ENCODE data around the gene TMEM185A.

TMEM185A gene

DNA sequence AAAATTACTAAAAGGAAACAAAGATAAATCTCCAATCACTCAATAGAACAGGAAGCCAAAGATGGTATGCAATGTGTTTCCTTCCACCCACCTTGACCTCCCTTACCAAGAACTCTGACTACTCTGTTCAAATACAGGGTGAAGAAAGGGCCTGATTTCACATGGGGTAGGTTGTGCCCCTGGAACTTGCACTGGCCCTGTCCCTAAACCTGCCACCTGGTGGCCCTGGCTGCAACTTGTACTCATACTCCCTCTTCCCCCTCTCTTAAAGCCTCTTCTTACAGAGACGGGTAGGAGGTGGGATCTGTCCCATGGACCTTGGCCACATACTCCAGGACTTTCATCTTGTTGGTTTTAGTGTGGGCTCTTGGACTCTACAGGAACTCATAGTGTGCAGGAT lies 17.3 kb upstream of the TMEM185A start:
- H3K4me3 ChIP-seq (ENCODE audit: control insufficient read depth, low read depth, low read length) = no peak overlapping the region
- no peak for TF ChIP-seq CTCF (conservative IDR thresholded peaks at IDR 0.05; ENCODE audit: control insufficient read depth, insufficient read depth, low read depth, low read length)
- DNase-seq (ENCODE audit: low read depth) = no peak

DNA sequence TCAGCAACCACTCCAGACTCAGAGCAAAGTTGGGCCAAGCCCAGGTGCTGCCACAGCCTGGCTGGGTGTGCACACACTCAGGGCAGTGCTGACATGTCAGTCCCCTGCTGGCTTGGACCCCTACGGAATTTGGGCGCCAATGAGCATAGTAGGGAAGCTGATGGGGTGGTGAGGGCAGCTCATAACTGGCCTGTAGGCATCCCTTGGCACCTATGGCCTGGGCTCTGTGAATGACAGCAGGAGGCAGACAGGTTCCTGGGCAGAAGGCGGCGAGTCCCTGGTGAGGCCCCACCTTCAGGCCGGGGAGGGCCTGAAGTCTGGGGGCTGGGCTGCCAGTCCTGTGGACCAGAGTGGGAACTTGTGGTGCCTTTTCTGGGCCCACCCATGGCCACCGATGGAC lies 15.9 kb upstream of the TMEM185A start:
- no peak overlapping the region for H3K4me3 ChIP-seq (ENCODE audit: control insufficient read depth, low read depth, low read length)
- TF ChIP-seq CTCF (conservative IDR thresholded peaks at IDR 0.05; ENCODE audit: control insufficient read depth, insufficient read depth, low read depth, low read length) = no peak
- DNase-seq (ENCODE audit: low read depth) = no peak

DNA sequence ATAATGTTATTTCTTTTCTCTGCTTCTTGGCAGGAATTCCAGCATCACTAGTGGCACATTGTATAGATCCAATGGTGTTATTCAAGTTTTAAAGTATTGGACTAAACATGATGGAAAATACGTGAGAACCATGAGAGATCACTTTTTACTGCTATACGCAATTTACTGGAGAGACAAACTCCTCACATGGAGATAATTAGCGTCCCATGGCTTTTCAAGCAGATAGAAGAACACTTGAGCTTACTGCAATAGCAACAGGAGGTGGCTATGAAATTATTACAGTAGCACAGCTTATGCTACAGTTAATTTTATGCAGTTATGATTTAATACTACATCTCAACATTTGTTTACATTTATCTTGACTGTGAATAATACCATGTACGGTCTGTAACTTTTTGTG lies 11.9 kb upstream of the TMEM185A start:
- TF ChIP-seq CTCF (conservative IDR thresholded peaks at IDR 0.05; ENCODE audit: control insufficient read depth, insufficient read depth, low read depth, low read length) = no peak
- DNase-seq (ENCODE audit: low read depth) = no peak
- no peak overlapping the region for H3K4me3 ChIP-seq (ENCODE audit: control insufficient read depth, low read depth, low read length)

DNA sequence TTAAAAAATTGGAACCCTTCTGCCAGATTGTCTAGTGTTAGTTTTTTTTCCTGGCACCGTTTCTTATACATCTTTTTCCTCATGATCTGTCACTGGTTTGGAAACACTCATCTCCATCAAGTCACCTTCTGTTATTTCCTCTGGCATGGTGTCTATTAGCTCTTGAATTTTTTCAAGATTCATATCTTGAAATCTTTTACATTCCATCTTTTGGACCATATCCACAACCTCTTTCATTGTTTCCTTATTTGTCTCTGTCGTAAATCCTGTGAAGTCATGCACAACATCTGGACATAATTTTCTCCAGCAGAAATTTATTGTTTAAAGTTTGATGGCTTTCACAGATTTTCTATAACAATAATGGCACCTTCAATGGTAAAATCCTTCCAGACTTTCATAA lies 10.2 kb upstream of the TMEM185A start:
- peak; percentile 5 for DNase-seq (ENCODE audit: low read depth)
- no peak overlapping the region for H3K4me3 ChIP-seq (ENCODE audit: control insufficient read depth, low read depth, low read length)
- no peak for TF ChIP-seq CTCF (conservative IDR thresholded peaks at IDR 0.05; ENCODE audit: control insufficient read depth, insufficient read depth, low read depth, low read length)

DNA sequence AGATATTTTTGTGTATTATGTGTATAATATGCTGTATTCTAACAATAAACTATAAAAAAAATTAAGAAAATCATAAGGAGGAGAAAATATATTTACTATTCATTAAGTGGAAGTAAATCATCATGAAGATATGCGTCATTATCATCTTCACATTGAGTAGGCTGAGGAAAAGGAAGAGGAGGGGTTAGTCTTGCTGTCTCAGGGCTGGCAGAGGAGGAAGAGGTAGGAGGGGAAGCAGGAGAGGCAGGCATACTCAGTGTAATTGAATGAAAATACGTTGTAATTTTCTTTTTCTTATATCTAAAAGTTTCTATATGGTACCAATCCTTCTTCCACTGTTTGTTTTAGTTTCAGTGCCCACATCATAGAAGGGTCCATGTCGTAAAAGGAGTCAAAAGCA lies 9.8 kb upstream of the TMEM185A start:
- H3K4me3 ChIP-seq (ENCODE audit: control insufficient read depth, low read depth, low read length) = no peak overlapping the region
- no peak for TF ChIP-seq CTCF (conservative IDR thresholded peaks at IDR 0.05; ENCODE audit: control insufficient read depth, insufficient read depth, low read depth, low read length)
- DNase-seq (ENCODE audit: low read depth) = peak; percentile 6

DNA sequence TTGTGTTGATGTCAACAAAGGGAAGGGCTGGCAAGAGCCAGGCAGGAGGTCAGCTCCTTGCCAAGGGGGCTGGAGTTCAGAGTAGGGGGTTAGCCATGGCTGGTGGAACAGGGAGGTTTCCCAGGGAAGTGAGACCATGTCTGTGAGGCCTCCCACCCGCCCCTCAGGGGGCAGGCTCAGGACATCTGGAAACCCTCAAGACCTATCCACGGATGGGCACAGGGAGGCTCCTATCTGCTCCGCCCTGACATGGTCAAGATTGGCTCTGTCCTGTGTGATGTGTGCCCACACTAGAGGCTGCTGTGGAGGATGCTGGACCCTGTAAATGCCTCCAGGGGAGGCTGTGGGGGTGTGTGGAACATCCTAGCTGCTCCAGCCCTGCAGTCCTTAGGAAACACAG lies 8.0 kb upstream of the TMEM185A start:
- no peak overlapping the region for H3K4me3 ChIP-seq (ENCODE audit: control insufficient read depth, low read depth, low read length)
- TF ChIP-seq CTCF (conservative IDR thresholded peaks at IDR 0.05; ENCODE audit: control insufficient read depth, insufficient read depth, low read depth, low read length) = no peak
- DNase-seq (ENCODE audit: low read depth) = no peak

- no peak for TF ChIP-seq CTCF (conservative IDR thresholded peaks at IDR 0.05; ENCODE audit: control insufficient read depth, insufficient read depth, low read depth, low read length)
- H3K4me3 ChIP-seq (ENCODE audit: control insufficient read depth, low read depth, low read length) = no peak overlapping the region
- DNase-seq (ENCODE audit: low read depth) = no peak
Observed at GRCh38 chrX:149638860-149639259, 7.3 kb upstream of the TMEM185A start.
